Stimulated activated CD4-positive, alpha-beta T cell treated with anti-CD3 and anti-CD28 coated beads, Interleukin-1b, Interleukin-23, amount 100 ng/mL, for 1 hour (primary cell): ENCODE data around the gene PLCXD3.

Experiments
- DNase-seq, 2 donors: peaks; one replicate each; pipeline ENCODE4 v3.0.0-alpha.2; 2020; ENCODE audit warnings: low read depth in 2 of 2

The PLCXD3 gene

DNA sequence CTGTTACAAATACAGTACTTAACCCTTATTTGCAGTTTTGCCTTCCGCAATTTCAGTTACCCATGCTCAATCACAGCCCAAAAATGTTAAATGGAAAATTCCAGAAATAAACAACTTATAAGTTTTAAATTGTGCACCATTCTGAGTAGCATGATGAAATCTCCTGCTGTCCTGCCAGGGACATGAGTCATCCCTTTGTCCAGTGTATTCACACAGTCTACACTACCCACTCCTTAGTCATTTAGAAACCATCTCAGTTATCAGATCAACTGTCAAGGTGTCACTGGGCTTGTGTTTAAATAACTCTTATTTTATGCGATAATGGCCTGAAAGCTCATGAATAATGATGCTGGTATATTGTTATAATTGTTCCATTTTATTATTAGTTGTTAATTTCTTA, 95.8 kb downstream of the PLCXD3 start:
- no peak for DNase-seq

DNA sequence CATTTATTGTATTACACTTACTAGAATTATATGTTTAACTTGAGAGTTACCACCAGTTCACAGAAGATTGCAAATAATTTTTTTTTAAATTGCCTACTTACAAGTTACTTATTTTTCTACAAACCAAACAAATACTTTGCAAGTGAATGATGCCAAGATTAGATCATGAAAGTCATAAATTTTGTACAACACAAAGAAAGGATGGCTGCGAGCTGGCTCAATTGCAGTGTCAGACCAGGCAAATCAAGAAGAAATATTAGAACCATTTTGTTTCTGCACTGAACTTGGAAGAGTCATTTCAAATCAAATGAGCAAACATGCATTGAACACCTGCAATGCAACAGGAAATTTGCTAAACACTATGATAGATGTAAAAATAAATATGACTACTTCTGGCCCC, 97.3 kb downstream of the PLCXD3 start:
- DNase-seq = no peak

DNA sequence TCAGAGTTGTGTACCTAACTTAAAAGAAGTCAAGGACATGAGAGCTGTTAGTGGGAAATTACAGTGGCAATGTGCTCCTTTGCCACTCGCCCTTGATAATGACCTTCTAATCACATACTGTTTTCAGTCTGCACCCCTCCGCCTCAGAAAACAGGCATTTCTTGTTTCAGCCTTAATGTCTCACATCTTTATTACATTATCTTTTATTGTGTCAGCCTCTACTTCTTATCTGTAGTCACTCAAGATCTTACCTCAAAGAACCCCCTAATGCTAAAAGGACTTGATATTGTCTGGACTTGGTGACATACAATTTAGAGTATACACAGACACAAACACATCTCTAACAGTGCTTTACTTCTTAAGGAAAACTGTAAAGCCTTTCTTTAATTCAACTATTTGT, 97.9 kb downstream of the PLCXD3 start:
- no peak for DNase-seq

GRCh38 chr5:41410737-41411136, 99.7 kb downstream of the PLCXD3 start:
- no peak for DNase-seq

DNA sequence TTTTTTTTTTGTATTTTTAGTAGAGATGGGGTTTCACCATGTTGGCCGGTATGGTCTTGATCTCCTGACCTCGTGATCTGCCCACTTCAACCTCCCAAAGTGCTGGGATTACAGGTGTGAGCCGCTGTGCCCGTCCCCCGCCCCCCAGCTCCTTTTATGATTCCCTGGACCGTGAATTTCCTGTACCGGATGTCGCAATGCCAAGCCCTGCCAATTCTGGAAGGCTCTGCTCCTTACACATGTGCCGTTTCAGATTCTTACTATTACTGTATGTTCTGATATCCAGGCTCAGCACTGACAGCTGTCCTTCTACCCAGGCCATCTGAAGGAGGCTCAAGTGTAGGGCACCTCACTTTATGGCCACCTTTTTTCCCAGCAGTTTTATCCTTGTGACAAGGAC, 100.1 kb downstream of the PLCXD3 start:
- DNase-seq = no peak

- no peak for DNase-seq
Observed at GRCh38 chr5:41408676-41409443, 101.5 kb downstream of the PLCXD3 start.

DNA sequence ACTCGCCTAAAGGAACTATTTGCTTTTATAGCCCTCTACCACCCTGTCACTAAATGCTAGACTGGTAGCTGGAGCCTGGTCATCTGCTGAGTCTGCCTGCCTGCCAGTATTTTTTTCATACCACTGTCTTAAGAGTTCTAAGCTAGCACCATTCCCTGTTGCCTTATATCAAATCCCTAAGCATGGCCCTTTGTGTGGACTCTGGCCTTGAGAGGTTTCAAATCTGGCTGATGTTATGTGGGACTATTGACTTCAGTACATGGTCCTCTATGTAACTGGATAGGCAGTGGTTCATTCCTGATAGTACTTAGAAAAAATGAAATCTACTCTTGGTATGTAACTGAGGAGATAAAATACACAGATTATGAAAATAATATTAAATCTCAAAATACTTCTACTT, 103.5 kb downstream of the PLCXD3 start:
- no peak for DNase-seq

DNA sequence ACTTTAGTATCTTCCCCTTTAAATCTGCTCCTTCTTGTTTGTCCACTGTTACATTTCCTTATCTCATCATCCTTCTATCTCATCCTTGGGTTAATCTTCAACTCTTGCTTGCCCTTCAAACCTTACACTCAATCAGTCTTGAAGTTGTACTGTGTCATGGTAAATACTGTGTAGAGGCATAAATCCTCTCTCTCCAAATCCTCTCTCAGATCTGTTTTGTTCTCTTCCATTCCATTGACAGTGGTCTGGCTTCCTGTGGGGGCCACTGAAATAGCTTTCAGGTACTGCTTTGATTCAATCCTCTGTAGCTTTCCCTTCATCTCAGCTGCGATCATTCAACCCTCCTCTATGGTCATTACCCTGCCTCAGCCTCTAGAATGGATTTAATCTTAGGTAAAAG, 104.0 kb downstream of the PLCXD3 start:
- DNase-seq = no peak

DNA sequence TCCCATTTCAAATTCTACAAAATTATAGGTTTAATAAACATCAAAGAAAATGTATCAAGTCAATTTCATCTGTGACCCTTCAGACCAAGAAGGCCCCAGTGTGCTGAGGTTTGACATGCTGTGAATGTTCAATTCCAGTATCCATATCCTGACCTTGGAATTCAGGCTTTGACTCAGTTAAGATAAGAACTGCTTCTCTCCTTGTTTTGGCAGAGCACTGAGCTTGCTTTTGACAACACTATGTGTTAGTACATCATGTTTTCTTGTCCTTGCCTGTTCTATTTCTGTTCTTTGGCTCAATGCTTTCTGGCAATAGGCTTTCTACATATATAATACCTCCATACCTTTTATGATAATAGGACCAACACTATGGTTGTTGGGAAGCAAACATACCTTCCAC, 105.6 kb downstream of the PLCXD3 start:
- DNase-seq = no peak

GRCh38 chr5:41403846-41404245, 106.6 kb downstream of the PLCXD3 start:
- no peak for DNase-seq

- DNase-seq = no peak
Observed at GRCh38 chr5:41402845-41403244, 107.6 kb downstream of the PLCXD3 start.

DNA sequence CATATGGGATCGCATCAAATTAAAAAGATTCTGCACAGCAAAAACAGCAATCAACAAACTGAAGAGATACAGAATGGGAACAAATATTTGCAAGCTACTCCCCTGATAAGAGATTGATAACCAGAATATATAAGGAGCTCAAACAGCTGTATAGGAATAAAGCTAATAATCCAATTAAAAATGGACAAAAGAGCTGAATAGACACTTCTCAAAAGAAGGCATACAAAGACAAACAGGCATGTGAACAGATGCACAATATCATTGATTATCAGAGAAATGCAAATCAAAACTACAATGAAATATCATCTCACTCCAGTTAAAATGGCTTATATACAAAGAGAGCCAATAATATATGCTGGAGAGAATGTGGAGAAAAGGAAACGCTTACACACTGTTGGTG, 110.6 kb downstream of the PLCXD3 start:
- DNase-seq = no peak

GRCh38 chr5:41392016-41392415, 118.4 kb downstream of the PLCXD3 start:
- DNase-seq = no peak

DNA sequence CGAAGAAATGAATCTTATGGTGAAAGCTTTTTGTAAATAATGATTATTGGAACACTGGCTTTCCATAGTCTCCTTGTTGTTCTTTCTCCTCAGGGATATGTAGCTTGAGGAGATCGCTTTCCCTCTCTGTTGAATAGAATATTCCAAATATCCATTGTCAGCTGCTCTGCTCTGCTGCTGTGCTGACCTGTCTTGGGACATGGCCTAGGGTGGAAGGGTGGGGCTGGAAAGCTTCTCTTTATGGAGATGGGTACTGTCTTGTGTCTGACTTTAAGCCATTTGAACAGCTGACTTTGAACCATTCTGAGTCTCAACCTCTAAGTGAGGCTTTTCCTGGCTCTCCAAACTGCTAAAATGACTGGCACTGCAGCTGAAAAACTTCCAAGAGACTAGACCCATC, 135.8 kb downstream of the PLCXD3 start:
- DNase-seq = no peak

DNA sequence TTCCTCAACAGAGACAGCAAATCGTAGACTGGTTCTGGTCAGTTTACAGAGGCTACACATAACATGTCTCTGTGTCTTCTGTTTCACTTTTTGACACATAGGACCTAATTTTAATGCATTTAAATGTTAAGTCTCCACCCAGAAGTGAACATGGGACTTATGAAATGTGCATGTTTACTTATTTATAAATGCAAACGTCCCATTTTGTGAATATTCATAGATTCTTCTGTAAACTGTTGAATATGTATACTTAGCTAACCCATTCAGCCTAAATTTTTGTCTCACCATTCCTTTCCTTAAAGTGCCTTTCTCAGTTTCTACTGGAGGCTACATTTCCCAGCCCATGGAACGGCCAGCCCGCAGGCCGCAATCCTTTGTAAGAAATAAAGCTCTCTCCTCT, 137.2 kb downstream of the PLCXD3 start:
- DNase-seq = no peak

DNA sequence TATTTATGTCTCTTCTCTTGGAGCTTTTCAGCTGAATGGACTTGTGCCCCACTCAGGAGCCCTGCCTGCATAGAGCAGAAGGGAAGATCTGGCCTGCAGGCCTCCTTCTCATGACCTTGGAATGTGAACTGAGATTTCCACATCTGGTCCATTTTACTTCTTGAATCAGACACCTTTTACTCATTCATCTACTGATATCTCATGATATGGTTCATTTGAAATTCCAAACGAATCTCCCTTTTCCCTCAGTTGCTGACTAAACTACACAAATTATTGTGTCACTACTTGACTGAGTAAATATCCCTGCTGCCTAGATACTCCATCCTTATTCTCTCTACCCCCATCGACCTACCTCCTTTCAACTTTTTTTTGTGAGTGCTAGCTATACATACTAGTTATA, 138.7 kb downstream of the PLCXD3 start:
- no peak for DNase-seq

DNA sequence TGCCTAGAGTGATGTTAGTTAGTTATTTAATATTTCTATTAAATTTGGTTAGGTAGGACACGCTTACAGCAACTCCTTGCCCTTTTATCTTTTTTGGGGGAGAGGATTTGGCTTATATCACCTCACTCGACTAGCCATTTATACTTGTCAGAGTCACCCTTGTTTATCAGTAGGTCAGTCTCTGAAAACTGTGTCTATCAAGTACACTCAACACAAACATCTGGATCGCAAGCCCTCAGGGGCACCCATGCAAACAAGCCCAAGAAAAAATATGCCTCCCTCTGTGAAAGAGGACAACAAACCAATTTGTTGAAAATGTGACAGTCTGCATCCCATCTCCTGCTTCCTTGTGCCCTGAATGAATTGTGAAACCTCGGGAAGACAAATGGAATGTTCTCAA, 139.9 kb downstream of the PLCXD3 start:
- DNase-seq = no peak

- DNase-seq = no peak
Observed at GRCh38 chr5:41369799-41370198, 140.6 kb downstream of the PLCXD3 start.

- no peak for DNase-seq
Observed at GRCh38 chr5:41368158-41368557, 142.2 kb downstream of the PLCXD3 start.

DNA sequence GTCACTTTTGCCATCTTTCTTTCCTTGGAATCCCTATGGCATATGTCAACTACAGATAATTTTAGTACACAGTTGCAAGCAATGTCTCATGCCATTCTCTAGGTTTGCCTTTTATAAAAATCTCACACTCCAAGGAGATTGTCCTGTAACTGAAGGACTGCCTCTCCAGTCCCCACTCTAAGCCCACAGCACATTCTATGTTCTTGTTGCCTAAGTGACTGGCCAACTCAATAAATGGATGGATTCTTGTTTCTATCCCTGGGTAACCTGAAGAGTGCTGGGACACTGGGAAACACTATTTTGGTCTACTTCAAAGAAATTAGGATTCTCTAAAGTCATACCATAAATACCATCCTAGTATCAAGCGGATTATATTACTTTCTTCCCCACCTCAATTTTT, 145.0 kb downstream of the PLCXD3 start:
- DNase-seq = no peak

GRCh38 chr5:41364346-41364745, 146.1 kb downstream of the PLCXD3 start:
- no peak for DNase-seq

- no peak for DNase-seq
Observed at GRCh38 chr5:41363343-41363986, 146.9 kb downstream of the PLCXD3 start.

DNA sequence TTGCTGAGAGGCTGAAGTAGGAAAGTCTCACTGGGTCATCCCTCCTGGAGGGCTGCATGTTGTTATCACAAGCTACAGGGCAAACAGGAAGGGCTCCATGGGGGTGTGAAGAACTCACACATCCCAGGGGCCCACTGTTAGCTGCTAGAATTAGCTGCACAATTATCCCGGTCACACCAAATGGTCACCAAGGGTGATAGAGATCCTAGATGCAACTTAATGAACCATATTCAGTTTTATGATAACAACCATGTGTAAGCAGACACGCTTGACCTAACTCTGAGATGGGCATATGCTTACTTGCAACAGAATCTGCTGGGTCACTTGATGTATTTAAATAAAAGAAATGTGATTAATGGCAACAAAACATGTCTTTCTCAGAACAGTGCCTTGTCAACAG, 153.6 kb downstream of the PLCXD3 start:
- no peak for DNase-seq

DNA sequence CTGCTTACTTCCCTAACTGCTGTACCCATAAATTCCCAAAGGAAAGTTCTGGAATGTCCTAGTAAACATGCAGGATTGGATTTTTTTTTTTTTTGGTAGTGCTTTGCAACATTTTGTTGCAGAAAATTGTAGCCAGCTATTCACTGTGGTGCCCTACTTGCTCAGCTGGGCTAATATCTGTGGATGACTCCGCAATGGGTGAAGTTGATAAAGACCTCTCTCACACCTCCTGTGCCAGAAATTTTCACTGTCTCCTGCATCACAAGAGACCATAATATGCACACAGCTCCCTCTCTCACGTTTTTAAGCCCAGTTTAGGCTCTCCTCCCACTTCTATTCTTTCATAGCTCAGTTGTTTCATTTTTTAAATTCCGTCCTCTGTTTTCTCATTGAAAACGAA, 160.6 kb downstream of the PLCXD3 start:
- DNase-seq = no peak
